ENCODE data around the gene ELN. TPM values are rescaled to one million over a fixed set of nuclear protein-coding genes. Genes with fewer than 3 reads are reported as not detected.

ELN gene
- total RNA-seq, 2 experiments from 2014 or later, result not detected

DNA sequence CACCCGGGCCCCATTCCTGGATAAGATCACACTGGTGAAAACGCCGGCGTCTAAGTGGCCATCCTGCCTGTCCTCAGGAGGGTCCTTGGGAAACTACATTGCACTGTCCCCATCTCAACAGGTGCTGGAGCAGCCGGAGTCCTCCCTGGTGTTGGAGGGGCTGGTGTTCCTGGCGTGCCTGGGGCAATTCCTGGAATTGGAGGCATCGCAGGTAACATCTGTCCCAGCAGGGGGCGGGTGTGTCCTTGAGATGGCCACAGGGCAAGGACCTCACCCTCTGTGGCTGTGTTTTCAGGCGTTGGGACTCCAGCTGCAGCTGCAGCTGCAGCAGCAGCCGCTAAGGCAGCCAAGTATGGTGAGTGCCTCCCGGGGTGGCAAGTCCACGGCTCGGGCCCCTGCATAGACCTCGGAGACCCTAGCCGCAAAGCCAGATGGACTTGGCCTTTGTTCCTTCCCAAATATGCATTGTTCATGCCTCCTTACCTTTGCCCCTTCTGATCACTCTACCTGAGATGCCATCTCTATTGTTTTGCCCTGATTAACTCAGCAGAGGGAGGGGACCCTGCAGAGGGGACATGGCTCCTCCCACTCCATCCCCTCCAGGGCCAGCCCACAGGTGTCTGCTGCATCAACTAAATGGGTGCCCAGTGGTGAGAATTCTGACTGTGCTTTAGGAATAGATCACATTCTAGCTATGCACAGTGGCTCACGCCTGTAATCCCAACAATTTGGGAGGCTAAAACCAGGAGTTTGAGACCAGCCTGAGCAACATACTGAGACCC, 23.8 kb downstream of the ELN start:
- no peaks in the 10 kb centered on the region for H3K27me3 Mint-ChIP-seq
- no peaks in the 10 kb centered on the region for H3K9me3 Mint-ChIP-seq
- no peak overlapping the region for H3K4me3 ChIP-seq (ENCODE audit: low read length)
- H3K4me1 ChIP-seq (ENCODE audit: insufficient read depth, low read length), result no peaks in the 10 kb centered on the region
- no peak overlapping the region for H3K27ac ChIP-seq (ENCODE audit: low read depth in 1 of 2, low read length in 2 of 2)
- intact Hi-C loops (cut with DNase I, micrococcal nuclease), result loop anchor here in 1 of 2 experiments (5.0 kb wide), 1 partner anchor 75 kb away; no protein-coding TSS in a partner anchor
- TF ChIP-seq, protein P1, sequence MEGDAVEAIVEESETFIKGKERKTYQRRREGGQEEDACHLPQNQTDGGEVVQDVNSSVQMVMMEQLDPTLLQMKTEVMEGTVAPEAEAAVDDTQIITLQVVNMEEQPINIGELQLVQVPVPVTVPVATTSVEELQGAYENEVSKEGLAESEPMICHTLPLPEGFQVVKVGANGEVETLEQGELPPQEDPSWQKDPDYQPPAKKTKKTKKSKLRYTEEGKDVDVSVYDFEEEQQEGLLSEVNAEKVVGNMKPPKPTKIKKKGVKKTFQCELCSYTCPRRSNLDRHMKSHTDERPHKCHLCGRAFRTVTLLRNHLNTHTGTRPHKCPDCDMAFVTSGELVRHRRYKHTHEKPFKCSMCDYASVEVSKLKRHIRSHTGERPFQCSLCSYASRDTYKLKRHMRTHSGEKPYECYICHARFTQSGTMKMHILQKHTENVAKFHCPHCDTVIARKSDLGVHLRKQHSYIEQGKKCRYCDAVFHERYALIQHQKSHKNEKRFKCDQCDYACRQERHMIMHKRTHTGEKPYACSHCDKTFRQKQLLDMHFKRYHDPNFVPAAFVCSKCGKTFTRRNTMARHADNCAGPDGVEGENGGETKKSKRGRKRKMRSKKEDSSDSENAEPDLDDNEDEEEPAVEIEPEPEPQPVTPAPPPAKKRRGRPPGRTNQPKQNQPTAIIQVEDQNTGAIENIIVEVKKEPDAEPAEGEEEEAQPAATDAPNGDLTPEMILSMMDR (IDR thresholded peaks at IDR 0.05), result no peak
- no peaks in the 10 kb centered on the region for H3K36me3 Mint-ChIP-seq (ENCODE audit: low read depth)
- peaks cover 0 to 3% of the 10 kb centered on the region in 2 experiments for H3K27me3 ChIP-seq (ENCODE audit: control insufficient read depth in 1 of 2, insufficient read depth in 2 of 2, low read length in 2 of 2)
- no peak overlapping the region for H3K4me3 Mint-ChIP-seq
- H3K9me3 ChIP-seq (ENCODE audit: control insufficient read depth in 1 of 2, insufficient read depth in 1 of 2, low read length in 2 of 2), result no peaks in the 10 kb centered on the region
- ChIA-PET POLR2A (no interaction called here), CTCF (no interaction called here)
- no peaks in the 10 kb centered on the region for H3K36me3 ChIP-seq (ENCODE audit: insufficient read depth, low read length)
- DNase-seq, result peak in 1 of 14 experiments; percentile 11
- no peak overlapping the region for H3K27ac Mint-ChIP-seq
- no peaks in the 10 kb centered on the region for H3K4me1 Mint-ChIP-seq (ENCODE audit: low read depth)
- no peak for ATAC-seq (ENCODE audit: poor library complexity)

DNA sequence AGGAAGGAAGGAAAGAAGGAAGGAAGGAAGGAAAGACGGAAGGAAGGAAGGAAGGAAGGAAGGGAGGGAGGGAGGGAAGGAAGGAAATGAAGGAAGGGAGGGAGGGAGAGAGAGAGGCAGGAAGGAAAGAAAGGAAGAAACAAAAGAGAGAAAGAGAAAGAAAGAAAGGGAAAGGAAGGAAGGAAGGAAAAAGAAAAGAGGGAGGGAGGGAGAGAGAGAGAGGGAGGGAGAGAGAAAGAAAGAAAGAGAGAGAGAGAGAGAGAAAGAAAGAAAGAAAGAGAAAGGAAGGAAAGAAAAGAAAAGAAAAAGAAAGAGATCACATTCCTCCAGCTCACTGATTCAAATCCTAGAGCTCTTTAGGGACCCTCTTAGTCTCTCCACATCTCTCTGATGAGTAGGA, 24.7 kb downstream of the ELN start:
- Histone ChIP-seq H3K4me1 (ENCODE audit: insufficient read depth, low read length) (no peaks in the 10 kb centered on the region), H3K9me3 (ENCODE audit: control insufficient read depth in 1 of 2, insufficient read depth in 1 of 2, low read length in 2 of 2) (peaks cover 0 to 4% of the 10 kb centered on the region in 2 experiments), H3K27me3 (ENCODE audit: control insufficient read depth in 1 of 2, insufficient read depth in 2 of 2, low read length in 2 of 2) (peaks cover 0 to 3% of the 10 kb centered on the region in 2 experiments), H3K4me3 (ENCODE audit: low read length) (no peak overlapping the region), H3K27ac (ENCODE audit: low read depth in 1 of 2, low read length in 2 of 2) (no peak overlapping the region), H3K36me3 (ENCODE audit: insufficient read depth, low read length) (no peaks in the 10 kb centered on the region)
- no peak for DNase-seq
- Mint-ChIP-seq H3K4me1 (ENCODE audit: low read depth) (no peaks in the 10 kb centered on the region), H3K27ac (no peak overlapping the region), H3K27me3 (no peaks in the 10 kb centered on the region), H3K9me3 (no peaks in the 10 kb centered on the region), H3K36me3 (ENCODE audit: low read depth) (no peaks in the 10 kb centered on the region), H3K4me3 (no peak overlapping the region)
- ChIA-PET POLR2A (no interaction called here), CTCF (no interaction called here)
- TF ChIP-seq, protein P1 (IDR thresholded peaks at IDR 0.05), result no peak
- intact Hi-C loops (cut with DNase I, micrococcal nuclease), result loop anchor here in 1 of 2 experiments (5.0 kb wide), 1 partner anchor 75 kb away; no protein-coding TSS in a partner anchor
- no peak for ATAC-seq (ENCODE audit: poor library complexity)

DNA sequence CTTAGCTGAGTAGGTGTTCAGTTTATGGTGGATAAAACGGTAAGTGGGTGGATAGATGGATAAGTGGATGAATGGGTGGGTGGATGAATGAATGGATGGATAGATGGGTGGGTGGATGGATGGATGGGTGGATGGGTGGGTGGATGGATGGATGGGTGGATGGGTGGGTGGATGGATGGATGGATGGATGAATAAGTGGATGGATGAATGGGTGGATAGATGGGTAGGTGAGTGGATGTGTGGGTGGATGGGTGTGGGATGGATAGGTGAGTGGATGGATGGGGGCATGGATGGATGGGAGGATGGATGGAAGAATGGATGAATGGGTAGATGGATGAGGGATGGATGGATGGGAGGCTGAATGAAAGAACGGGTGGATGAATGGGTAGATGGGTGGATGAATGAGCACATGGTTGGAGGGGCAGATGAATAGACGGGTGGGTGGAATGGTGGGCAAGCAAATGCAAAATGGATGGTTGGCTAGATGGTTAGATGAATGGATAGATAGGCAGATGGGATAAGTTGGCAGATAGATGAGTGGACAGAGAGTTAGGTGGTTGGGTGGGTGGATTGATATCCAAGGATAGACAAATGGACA, 25.7 kb downstream of the ELN start:
- TF ChIP-seq, protein P1 (IDR thresholded peaks at IDR 0.05), result no peak
- no peaks in the 10 kb centered on the region for H3K36me3 Mint-ChIP-seq (ENCODE audit: low read depth)
- no peak overlapping the region for H3K27ac Mint-ChIP-seq
- H3K4me1 Mint-ChIP-seq (ENCODE audit: low read depth), result no peaks in the 10 kb centered on the region
- H3K4me3 Mint-ChIP-seq, result no peak overlapping the region
- ATAC-seq (ENCODE audit: poor library complexity), result no peak
- Histone ChIP-seq H3K4me1 (ENCODE audit: insufficient read depth, low read length) (no peaks in the 10 kb centered on the region), H3K36me3 (ENCODE audit: insufficient read depth, low read length) (no peaks in the 10 kb centered on the region), H3K27ac (ENCODE audit: low read depth in 1 of 2, low read length in 2 of 2) (no peak overlapping the region), H3K4me3 (ENCODE audit: low read length) (no peak overlapping the region), H3K27me3 (ENCODE audit: control insufficient read depth in 1 of 2, insufficient read depth in 2 of 2, low read length in 2 of 2) (peaks cover 0 to 3% of the 10 kb centered on the region in 2 experiments), H3K9me3 (ENCODE audit: control insufficient read depth in 1 of 2, insufficient read depth in 1 of 2, low read length in 2 of 2) (peaks cover 0 to 5% of the 10 kb centered on the region in 2 experiments)
- H3K9me3 Mint-ChIP-seq, result no peaks in the 10 kb centered on the region
- DNase-seq, result no peak
- CTCF ChIA-PET, result no interaction called here
- intact Hi-C loops (cut with DNase I, micrococcal nuclease), result loop anchor here in 1 of 2 experiments (5.0 kb wide), 1 partner anchor 74 kb away; no protein-coding TSS in a partner anchor
- no peaks in the 10 kb centered on the region for H3K27me3 Mint-ChIP-seq
- POLR2A ChIA-PET, result no interaction called here

Data from CD4-positive, alpha-beta T cell (primary cell).